ENCODE data around the gene TREX2. TPM values are rescaled to one million over a fixed set of nuclear protein-coding genes. Genes with fewer than 3 reads are reported as not detected.

The TREX2 gene
- total RNA-seq, 1 experiment from 2014 or later: not detected

DNA sequence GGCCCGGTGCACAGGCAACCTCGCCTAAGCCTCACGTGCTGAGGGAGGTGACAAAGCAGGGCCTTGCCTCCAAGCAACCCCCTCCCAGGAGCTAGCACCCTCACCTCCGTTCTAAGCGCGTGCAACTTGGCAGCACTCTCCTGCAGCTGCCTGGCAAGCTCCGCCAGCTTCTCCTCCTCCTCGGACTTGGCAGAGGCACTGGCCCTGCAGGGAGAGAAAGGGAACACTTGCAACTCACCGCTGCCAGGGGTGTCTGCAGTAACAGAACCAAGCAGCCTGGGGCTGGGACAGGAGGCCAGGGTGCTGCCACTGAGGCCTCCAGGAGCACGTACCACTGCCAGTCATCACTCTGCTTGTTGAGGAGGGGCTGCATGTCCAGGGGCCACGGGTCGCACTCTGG is 10.3 kb upstream of the TREX2 start:
- no peak for DNase-seq (ENCODE audit: low read depth)

DNA sequence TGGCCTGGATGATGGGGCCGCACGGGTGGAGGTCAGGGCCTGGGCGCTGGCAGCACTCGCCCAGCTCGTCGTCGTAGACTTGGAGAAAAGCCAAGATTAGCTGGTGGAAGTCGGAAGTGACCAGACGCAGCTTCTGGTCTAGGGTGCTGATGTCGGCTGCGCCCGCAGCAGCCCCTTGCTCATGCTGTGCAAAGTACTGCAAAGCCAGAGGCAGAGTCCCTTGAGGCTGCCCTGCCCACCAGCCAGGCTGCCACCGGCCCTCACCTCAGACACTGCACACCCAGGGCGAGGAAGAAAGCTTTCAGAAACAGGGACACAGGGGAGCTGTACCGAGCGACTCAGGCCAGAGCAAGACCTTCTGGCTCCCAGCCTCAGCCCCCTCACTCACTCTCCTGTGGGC is 9.7 kb upstream of the TREX2 start:
- DNase-seq (ENCODE audit: low read depth): no peak

DNA sequence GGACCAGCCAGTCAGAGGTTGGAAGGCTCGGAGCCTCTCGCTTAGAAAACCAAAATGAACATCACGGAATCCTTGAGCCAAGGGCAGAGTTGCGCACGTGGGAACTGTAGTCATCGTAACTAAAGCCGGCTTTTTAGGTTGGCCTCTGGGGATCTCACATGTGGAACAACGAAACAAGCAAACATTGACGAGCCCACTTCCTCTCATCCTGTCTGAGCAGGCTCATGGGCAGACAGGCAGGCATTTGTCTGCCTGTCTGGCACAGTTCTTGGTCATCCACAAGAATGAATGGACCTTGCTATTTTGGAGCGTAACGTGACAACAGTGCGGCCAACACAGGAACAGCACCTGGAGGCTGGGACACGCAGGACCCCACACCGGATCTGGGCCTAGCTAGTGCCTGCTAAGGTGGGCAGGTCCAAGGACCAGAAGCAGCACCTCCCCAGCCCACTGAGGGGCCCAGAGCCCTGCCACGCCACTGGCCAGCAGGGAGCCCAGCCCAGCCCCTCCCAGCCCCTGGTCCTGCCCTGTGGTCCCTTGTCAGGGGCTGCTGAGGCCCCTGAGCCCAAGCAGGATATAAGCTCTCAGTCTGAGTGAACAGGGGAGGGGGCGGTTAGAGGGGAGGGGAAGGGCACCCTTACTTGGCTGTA is 9.2 kb upstream of the TREX2 start:
- no peak for DNase-seq (ENCODE audit: low read depth)

DNA sequence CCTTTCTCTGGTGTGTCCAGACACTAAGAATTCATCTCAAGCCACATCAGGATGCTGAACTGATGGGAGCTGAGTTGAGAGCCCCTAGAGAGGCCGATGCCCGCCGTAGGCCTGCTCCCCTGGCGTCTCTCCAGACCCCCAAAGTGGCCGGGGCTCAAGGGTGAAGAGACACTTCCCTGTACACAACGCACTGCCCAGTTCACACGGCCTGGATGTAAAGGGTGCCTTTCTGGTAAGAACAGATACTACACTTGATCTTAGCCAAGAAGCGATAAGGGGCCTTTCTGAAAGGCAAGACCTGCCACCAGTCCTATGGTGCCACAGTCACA is 5.1 kb upstream of the TREX2 start:
- DNase-seq (ENCODE audit: low read depth): no peak

DNA sequence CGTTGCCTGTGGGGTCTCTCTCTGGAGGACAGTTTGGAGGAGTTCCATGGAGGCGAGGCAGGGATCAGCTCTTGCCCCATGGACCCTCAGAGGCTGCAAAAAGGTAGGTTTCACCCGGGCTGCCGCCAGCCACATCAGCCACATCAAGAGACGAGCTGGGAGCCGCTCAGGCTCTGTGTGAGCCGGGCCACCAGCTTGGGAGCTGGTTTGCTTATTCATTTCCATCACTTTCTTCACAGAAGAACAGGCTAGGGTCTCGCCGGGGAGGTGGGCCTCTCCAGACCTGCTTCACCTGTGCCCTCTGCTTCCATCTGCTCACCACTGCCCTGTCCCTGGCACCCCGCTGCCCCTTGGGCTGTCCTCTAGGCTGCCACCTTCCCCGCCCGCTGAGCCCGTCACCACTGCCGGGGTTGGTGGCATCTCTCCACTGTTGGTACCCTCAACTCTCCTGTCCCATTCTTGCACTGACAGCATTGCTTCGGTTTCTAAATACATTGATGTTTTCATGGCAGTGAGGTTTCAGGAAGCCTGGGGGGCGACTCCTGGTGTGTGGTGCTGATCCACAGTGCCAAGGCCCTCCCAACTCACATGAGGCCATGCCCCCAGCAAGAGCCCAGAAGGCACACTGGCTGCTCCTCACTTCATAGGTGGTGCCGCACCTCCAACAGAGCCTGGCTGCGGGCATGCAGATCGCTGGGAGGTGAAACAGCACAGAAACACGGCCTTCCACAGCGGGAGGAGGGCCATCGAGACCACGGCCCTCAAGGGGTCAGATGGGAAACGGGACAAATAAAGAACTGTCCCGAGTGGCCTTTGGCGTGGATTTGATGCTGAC is 4.5 kb upstream of the TREX2 start:
- no peak for DNase-seq (ENCODE audit: low read depth)

DNA sequence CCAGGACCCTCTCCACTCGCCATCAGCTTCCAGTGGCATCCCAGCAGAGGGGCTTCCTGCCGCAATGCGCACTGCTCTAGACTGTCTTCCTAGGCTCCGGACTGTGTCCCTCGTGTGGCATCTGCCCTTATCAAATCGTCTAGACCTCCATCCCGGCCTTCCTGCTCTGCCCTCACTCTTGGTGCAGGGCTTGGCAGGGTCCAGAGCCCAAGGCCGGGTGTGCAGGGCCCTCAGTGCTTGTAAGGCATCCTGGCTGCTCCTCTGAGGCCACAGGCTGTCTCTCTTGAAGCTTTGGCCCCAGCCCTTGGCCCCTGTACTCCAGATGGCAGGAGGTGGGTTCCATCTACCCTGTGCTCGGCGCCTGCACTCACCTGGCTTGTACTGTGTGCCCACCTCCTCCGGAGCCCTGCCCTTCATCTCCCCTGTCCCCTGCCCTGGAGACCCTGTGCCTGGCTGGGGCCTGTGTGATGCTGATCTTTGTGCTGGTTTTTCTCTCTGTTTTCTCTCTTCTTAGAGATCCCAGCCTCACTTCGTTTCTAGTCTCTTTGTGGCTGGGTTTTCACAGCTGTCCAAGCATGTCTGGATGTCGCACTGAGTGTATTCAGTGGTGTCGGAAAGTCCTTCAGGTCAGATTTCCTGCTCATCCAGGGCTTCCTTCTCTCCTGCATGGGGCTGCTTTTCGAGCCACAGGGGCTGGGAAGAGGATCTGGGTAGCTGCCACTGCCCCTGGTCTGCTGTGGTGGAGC is 3.7 kb upstream of the TREX2 start:
- DNase-seq (ENCODE audit: low read depth): no peak

DNA sequence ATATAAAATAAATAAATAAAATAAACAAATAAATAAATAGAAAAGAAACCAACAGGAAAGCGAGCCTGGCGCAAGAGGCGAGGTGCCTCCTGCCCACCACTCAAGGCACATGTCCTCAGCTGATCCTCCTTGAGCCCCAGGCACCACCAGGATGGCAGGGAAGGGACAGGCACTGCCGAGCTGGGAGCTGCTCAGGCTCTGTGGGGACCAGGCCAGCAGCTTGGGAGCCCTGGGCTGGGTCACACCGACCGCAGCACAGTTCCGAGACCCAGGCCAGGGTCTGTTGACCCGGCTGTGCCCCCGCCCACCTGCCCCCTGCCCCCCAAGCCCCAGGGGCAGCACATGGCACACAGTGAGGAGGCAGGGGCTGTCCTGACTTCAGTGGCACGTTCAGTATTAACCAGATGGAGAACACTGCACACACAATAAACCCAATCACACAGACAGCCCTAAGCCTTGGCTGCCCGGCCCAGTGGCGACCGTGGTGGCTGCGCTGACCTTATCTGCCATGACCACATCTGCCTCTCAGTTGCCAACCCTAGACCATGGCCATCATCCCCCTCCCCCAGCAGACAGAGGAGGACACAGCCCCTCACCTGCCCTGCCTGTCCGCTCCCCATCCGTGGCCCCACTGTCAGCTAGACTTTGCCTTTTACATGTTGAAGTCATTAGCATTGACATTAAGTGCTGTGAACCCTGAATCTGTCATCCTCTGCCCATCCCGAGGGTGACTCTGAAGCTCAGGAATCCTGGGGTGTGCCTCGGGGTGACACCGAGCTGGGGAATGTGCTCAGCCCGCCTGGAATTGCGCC is 2.9 kb upstream of the TREX2 start:
- DNase-seq (ENCODE audit: low read depth): no peak

DNA sequence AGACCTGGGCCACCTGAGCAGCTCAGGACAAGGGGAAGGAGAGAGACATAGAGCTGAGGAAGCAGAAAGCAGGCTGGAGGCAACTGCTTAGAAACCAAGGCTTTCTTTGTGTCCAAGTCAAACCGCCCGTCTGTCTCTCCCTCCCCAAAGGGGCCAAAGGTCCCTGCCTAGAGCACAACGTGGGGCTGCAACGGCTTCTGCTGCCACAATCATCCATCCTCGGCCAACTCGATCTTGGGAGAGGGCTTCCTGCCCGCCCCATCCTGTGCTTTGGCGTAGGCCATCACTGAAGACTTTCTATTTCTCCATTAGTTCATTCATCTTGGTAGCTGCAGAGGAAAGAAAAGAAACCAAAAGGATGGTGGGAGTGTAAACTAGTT is 1.7 kb upstream of the TREX2 start:
- DNase-seq (ENCODE audit: low read depth): no peak

DNA sequence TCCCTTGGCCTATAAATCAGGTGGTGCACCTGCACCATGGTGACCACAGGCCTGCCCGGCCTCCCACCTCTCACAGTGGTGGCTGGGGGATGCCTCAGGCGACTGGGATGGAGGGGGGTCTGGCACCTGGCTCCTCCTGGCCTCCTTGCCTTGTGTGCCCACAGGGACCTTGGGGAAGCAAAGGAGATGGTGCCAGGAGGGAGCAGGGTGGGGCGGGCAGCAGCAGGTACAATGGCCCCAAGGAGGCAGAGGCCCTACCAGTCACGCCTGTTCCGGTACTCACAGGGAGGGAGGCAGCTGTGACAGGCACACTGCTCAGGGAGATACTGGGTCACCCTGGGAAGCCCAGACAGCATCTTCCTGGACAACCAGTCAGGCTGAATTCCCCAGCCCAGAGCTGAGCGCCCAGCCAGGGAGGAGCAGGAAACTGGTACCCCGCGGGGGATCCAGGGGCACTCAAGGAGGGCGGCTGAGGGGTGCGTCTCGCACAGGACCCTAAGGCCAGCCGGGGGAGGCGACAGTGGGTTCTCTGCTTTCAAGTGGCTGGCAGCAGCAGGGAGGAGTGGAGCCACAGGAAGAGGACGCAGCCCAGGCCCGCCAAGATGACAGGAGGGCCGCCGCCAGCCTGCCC is 1.2 kb upstream of the TREX2 start:
- DNase-seq (ENCODE audit: low read depth): no peak

DNA sequence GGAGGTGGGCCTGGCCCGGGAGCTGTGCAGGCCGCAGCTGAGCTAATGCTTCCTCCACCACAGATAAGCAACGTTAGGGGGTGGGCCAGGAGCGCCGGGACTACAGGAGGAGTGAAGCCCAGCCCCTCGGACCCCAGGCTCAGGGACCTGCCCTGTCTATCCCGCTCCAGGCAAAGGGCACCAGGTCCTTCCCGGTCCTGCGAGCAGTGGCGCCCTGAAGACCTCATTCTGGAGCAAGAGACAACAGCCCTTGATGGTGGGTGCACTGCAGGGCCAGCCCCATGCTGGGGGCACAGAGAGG is 730 bp upstream of the TREX2 start:
- no peak for DNase-seq (ENCODE audit: low read depth)

DNA sequence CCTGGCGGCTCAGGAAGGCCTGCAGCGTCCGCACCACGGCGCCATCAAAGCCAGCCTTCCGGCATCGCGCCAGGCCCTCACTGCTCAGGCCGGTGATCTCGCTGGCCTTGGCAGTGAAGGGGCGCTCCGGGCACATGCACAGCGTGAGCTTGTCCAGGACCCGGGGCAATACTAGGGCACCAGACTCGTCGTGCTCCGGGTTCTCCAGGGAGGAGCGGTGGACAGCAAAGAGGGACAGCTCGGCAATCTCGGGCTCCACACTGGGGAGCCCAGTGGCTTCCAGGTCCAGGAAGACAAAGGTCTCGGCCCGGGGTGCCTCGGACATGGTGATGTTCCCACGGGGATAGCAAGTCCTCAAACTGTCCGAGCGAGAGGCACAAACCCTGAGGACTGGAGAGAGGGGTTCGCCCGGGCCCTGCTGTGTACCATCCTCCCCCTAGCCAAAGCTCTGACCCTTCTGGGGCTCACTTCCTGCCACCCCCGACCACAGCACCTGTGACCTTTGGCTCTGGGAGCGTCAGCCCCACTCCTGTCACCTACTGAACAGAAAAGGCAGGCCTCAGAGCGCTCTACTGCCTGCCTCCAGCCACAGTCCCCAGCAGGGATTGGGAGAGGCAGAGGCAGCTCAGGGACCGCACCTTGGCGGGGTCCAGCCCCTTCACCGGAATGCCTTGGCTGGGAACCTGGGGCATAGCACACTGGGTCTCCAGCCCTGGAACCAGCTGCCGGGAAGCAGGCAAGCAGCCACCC is 575 bp downstream of the TREX2 start:
- DNase-seq (ENCODE audit: low read depth): no peak

DNA sequence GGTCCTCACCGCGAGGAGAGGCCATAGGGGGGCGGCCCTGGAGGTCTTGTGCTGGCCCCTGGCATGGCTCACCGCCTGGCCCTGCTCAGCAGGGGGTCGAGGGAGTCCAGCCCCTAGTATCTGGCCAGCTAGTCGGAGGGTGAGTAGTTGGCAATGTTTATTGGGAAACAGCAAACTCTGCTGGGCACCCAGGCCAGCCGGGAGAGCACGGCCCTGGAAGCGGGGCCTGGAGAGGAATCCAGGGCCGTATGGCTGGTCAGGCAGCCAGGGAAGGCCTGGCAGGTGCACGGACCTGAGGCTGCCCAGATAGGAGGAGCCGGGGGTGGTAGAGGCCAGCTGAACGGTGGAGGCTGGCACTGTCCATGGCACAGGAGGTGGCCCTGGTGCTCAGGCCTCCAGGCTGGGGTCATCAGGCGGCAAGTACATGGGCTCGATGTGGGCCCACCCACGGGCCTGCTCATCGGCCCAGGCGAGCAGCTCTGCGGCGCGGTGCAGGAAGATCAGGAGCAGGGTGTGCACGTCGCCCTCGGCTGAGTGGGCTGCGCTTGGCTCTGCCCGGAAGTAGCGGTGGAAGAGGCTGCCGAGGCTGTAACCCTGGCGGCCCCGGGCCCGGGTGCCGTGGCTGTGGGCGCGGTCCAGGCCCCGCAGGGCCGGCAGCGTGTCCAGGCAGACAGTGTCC is 1.4 kb downstream of the TREX2 start:
- no peak for DNase-seq (ENCODE audit: low read depth)

DNA sequence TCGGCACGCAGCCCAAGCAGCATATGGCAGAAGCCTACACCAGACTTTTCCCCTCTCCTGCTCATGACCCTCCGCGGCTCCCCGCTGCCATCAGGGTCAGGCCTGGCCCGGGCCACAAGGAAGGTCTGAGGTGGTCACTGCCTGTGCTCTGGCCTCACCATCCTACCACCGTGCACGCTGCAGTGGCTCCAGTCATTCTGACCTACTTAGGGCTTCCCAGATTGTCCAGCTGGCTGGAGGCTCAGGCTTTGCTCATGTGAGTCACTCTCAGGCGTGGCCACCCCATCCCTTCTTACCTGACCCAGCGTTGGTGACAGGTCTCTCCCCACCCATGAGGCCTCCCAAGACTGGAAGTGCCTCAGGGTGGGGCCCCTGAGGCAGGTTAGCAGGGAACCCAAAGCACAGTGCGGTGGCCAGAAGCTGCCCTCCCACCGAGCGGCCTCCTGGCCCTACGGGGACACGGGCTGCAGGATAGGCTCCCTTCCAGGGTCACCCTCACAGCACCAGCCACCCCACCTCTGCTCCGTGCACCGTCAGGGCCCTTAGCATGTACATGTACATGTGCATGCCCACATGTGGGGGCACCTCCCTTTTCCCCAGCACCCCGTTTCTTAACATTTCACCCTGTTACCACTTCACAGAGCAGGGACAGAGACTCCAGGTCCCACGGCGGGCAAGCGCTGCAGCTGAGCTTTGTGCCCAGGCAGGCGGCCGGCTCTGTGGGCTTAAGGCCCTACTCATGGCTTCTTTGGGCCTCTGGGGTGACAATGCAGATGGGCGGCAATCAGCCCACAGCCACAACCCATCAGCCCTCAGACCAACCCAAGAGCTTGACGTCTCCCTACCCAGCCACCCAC is 2.2 kb downstream of the TREX2 start:
- DNase-seq (ENCODE audit: low read depth): no peak

DNA sequence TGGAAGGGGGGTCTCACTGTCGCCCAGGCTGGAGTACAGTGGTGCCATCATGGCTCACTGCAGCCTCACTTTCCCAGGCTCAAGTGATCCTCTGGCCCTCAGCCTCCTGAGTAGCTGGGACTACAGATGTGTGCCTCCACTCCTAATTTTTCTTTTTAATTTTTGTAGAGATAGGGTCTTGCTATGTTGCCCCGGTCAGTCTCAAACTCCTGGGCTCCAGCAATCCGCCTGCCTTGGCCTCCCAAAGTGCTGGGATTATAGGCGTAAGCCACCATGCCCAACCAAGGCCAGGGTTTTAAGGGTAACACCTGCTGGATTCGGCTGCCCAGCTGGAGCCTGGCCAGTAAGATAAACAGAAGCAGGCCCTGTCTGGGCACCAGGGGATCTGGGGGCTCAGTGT is 3.4 kb downstream of the TREX2 start:
- no peak for DNase-seq (ENCODE audit: low read depth)

DNA sequence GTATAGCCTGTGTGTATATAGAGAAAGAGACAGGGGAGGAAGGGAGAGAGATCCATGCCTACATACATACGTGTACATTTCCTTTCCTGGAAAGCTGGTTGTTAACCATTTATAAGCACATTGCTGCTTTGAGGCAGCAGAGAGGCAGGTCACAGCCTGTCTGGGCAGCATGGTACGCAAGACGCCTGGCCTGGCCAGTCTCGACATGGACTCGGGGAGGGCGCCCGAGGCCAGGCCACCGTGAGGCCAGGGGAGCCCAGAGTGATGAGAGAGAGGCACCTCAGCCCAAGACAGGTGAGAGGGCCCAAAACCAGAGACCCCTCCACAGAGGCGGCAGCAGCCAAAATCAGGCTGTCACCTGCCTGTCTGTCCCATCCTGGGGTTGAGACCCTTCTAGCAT is 3.9 kb downstream of the TREX2 start:
- DNase-seq (ENCODE audit: low read depth): no peak

DNA sequence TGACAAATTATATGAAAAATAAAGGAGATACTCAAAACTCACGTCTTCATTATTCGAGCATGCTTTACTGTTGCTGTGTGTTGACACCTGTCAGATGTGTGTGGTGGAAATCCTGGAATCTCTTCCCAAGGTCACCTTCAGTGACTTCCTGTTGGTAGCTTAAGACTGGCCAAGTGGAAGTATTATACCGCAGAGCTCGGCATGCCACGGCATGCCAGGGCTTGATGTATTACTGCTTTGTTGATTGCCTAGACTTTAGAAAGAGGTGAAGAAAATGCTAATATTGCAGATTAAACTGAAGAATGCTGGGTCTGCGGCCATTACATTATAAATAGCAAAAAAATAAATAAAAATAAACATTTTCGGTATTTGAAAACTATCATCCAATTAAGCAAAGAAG is 4.6 kb downstream of the TREX2 start:
- DNase-seq (ENCODE audit: low read depth): no peak

DNA sequence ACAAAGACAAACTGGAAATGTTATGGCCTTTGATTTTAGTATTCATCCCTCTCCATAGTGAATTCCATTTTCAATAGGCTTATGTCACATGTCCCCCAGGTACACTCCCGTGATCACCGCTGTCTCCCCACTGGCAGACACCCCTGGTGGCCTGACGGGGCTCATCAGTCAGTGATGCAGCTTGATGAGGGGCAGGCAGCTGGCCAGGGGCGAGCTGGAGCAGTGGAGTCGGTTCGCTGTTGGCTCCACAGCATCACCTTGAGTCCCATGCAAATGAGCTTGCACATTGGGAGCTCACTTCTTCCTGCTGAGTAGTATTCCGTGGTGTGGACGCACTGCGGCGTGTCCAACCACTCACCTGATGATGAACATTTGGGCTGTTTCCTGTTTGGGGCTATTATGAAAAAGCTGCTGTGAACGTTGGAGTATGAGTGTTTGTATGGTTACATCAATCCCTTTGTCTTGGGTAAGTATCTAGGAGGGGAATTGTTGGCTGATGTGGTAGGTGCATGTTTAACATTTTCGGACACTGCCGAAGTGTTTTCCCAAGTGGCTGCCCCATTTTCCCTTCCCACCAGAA is 5.2 kb downstream of the TREX2 start:
- no peak for DNase-seq (ENCODE audit: low read depth)

DNA sequence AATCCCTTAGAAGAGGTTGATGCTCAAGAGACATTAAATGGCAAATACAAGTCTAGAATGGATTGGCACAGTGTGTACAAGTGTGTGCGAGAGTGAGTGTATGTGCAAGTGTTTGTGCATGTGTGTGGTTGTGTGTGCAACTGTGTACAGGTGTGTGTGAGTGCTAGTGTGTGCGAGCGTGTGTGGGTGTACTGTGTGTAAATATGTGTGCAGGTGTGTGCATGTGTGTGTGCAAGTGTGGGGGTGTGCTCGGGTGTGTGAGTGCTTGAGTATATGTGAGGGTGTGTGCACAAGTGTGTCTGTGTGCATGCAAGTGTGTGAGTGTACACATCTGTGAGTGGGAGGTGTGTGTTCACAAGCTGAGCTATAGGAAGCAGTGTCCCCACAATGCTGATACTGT is 5.9 kb downstream of the TREX2 start:
- DNase-seq (ENCODE audit: low read depth): no peak

DNA sequence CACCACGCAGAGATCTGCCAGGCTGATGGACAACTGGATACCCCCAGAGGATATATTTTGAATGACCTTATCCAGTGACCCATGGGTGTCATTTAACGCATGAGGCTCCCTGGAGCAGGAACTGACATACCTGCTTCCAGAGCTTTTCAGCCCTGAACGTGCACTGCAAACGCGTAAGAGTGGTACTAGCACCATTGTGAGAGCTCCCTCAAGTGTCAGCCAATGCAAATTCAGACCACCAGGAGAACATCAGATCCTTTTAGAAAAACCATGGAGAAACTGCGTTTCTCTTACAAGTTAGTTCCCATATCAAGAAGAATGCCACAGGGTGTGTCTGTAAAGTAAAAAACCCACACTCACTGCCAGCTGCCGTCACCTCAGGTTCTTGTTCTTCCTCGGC is 7.3 kb downstream of the TREX2 start:
- DNase-seq (ENCODE audit: low read depth): peak; percentile 0

All from RPMI7951 (cell line).